GM12878 (cell line): ENCODE data around the gene RBM26. TPM values are rescaled to one million over a fixed set of nuclear protein-coding genes. Genes with fewer than 3 reads are reported as not detected.
A peak's percentile ranks its signal among the peaks of the same experiment; 100 is the strongest.

Experiments
- ATAC-seq: fragments of 200-7000 bp; cut with Tn5 transposase; 3 replicates; pipeline ENCODE4 v1.9.1; 2020; ENCODE audit warnings: mild to moderate bottlenecking, moderate library complexity
- BruUV-seq: library from RNA; stranded (reverse); fragments of 400-500 nt; replicated peaks from 2 replicates; lab custom pipeline; 2021; lab: Mats Ljungman, UMichigan
- CTCF ChIA-PET: fragments of 300-600 bp; sonication (Branson Sonifier 250); formaldehyde crosslinking; extraction: SDS; loops from one replicate; lab custom pipeline; 2021; ENCODE audit warnings: inconsistent platforms; lab: Yijun Ruan, JAX
- POLR2A ChIA-PET: fragments of 350-600 bp; formaldehyde crosslinking; extraction: SDS; loops from one replicate; lab custom pipeline; 2021; ENCODE audit warnings: inconsistent platforms; lab: Charles Lee
- RAD21 ChIA-PET: fragments of 300-600 bp; sonication (Branson Sonifier 250); formaldehyde crosslinking; loops from one replicate; lab custom pipeline; 2023; ENCODE audit warnings: antibody characterized with exemption; ENCODE audit not compliant: unreplicated experiment; lab: Charles Lee
- SMC1A ChIA-PET: fragments of 300-600 bp; sonication (Branson Sonifier 250); formaldehyde crosslinking; loops from one replicate; lab custom pipeline; 2023; ENCODE audit not compliant: unreplicated experiment, uncharacterized antibody; lab: Charles Lee
- DNase-seq: peaks from one replicate; pipeline ENCODE4 v3.0.0-alpha.2; 2011; ENCODE audit warnings: low read depth, low spot score
- FAIRE-seq: peaks from 3 replicates; lab custom pipeline; 2011; peaks lifted over from hg19 to GRCh38; lab: Jason Lieb, UNC
- H2AFZ ChIP-seq: 2 replicates; pipeline ENCODE4 v1.6.0; 2011; ENCODE audit warnings: low read depth, low read length, control low read depth; ENCODE audit not compliant: control insufficient read depth
- H3K27ac ChIP-seq: 2 replicates; pipeline ENCODE4 v1.5.1; 2011; ENCODE audit warnings: control low read depth; ENCODE audit not compliant: control insufficient read depth, insufficient read depth
- H3K27me3 ChIP-seq, 2 experiments: replicated peaks in 1 of 2; 2 replicates each; pipeline versions ENCODE4 v1.6.0 to v1.6.1; 2011; ENCODE audit warnings: low read length in 1 of 2; ENCODE audit not compliant: control insufficient read depth in 2 of 2, insufficient read depth in 2 of 2
- H3K36me3 ChIP-seq, 2 experiments: 2 replicates each; pipeline ENCODE4 v1.5.1; 2011; ENCODE audit warnings: low read length in 1 of 2; ENCODE audit not compliant: control insufficient read depth in 2 of 2, insufficient read depth in 2 of 2
- H3K4me1 ChIP-seq: 2 replicates; pipeline ENCODE4 v1.6.1; 2011; ENCODE audit warnings: mild to moderate bottlenecking, low read length, moderate library complexity, mixed read lengths; ENCODE audit not compliant: control insufficient read depth, insufficient read depth
- H3K4me2 ChIP-seq: 2 replicates; pipeline ENCODE4 v1.6.0; 2011; ENCODE audit warnings: control low read depth; ENCODE audit not compliant: control insufficient read depth, insufficient read depth
- H3K4me3 ChIP-seq: fragments of 200-600 bp; sonication (generic); 2 replicates; pipeline ENCODE4 v1.5.1; 2016
- H3K79me2 ChIP-seq: 2 replicates; pipeline ENCODE4 v1.6.0; 2011; ENCODE audit warnings: low read length; ENCODE audit not compliant: control insufficient read depth, insufficient read depth
- H3K9ac ChIP-seq: 2 replicates; pipeline ENCODE4 v1.8.0; 2011; ENCODE audit warnings: low read length, control low read depth, mixed read lengths; ENCODE audit not compliant: control insufficient read depth, insufficient read depth
- H3K9me3 ChIP-seq: replicated peaks from 3 replicates; pipeline ENCODE4 v1.5.1; 2011; ENCODE audit warnings: mild to moderate bottlenecking, low read length; ENCODE audit not compliant: control insufficient read depth, insufficient read depth
- H4K20me1 ChIP-seq: 2 replicates; pipeline ENCODE4 v1.6.0; 2011; ENCODE audit not compliant: control insufficient read depth, insufficient read depth
- CREM ChIP-seq: IDR thresholded peaks from 2 replicates; pipeline ENCODE4 v1.6.1; 2014; ENCODE audit warnings: antibody characterized with exemption, low read depth
- CUX1 ChIP-seq: IDR thresholded peaks from 2 replicates; pipeline ENCODE4 v1.6.1; 2012; ENCODE audit warnings: improper control_type of control experiment, low read depth, low read length; ENCODE audit not compliant: insufficient replicate concordance
- ELK1 ChIP-seq: IDR thresholded peaks from 2 replicates; pipeline ENCODE4 v1.6.1; 2012; ENCODE audit warnings: low read depth, low read length, improper control_type of control experiment
- HSF1 ChIP-seq: fragments of 150-350 bp; IDR thresholded peaks from 2 replicates; pipeline ENCODE4 v1.6.1; 2014; ENCODE audit warnings: mild to moderate bottlenecking, low read depth, low read length
- IRF3 ChIP-seq: fragments of 450-650 bp; IDR thresholded peaks from 2 replicates; pipeline ENCODE4 v1.6.1; 2014; ENCODE audit warnings: mild to moderate bottlenecking
- MLLT1 ChIP-seq: fragments of 450-650 bp; IDR thresholded peaks from 2 replicates; pipeline ENCODE4 v1.6.1; 2016; ENCODE audit warnings: mild to moderate bottlenecking
- MYB ChIP-seq: fragments of 150-350 bp; IDR thresholded peaks from 2 replicates; pipeline ENCODE4 v1.6.1; 2014; ENCODE audit warnings: mild to moderate bottlenecking, low read depth, low read length, borderline replicate concordance
- NKRF ChIP-seq: fragments of 450-650 bp; conservative IDR thresholded peaks from 2 replicates; pipeline ENCODE4 v1.6.1; 2017; ENCODE audit warnings: mild to moderate bottlenecking, moderate library complexity
- NR2C1 ChIP-seq: fragments of 450-650 bp; IDR thresholded peaks from 2 replicates; pipeline ENCODE4 v1.6.1; 2017; ENCODE audit warnings: antibody characterized with exemption, mild to moderate bottlenecking, moderate library complexity
- PAX8 ChIP-seq: fragments of 450-650 bp; IDR thresholded peaks from 2 replicates; pipeline ENCODE4 v1.6.1; 2017; ENCODE audit warnings: mild to moderate bottlenecking, moderate library complexity
- RCOR1 ChIP-seq: conservative IDR thresholded peaks from 2 replicates; pipeline ENCODE4 v1.6.1; 2012; ENCODE audit warnings: low read depth, low read length, improper control_type of control experiment
- WGBS: methylation state at CpG from one replicate; pipeline ENCODE4 v1.1.6; 2016; ENCODE audit warnings: low lambda C conversion rate; ENCODE audit not compliant: insufficient replicate concordance, insufficient coverage; ENCODE audit errors: missing lambda C conversion rate; 5-methylcytosine and 5-hydroxymethylcytosine counted together
- in situ Hi-C: fragments of 300-500 bp; cut with MboI; formaldehyde crosslinking; loops from 9 replicates; pipeline ENCODE4 v1.14.3; 2018; ENCODE audit warnings: mixed read lengths
- intact Hi-C: fragments of 100-400 bp; cut with micrococcal nuclease; formaldehyde crosslinking; loops from one replicate; pipeline ENCODE4 v1.14.2; 2022; ENCODE audit not compliant: unreplicated experiment
- polyA plus RNA-seq, 11 experiments: library from polyadenylated mRNA; depleted of rRNA in 4 of 11; unstranded in 6 of 11; stranded (reverse) in 5 of 11; fragments of >200 nt; fragmentation: Nextera tagmentation in 4 of 11; fragmentation: Illumina TruSeq in 1 of 11; extraction: Ambion mirVana in 4 of 11; extraction: Trizol in 1 of 11; gene quantifications; 1 replicate in 1 of 11; 2 replicates in 10 of 11; pipeline versions ENCODE4 v1.2.1 to v1.2.3, GENCODE V29; 2011 to 2016; ENCODE audit warnings: inconsistent platforms in 2 of 11, missing spikeins in 2 of 11, low read depth in 1 of 11
- total RNA-seq, 4 experiments: library from RNA; depleted of rRNA in 3 of 4; stranded (reverse); fragments of >200 nt in 3 of 4; fragmentation: Illumina TruSeq in 1 of 4; extraction: Trizol in 1 of 4; gene quantifications; 2 replicates each; pipeline versions ENCODE4 v1.2.1 to v1.2.3, GENCODE V29; 2013 to 2021

The RBM26 gene
- total and polyA plus RNA-seq, 10 of the 15 experiments (the other 5 are each of a cell fraction or from before 2014, with no cell fraction given): 17.6 to 71.3 (median 38.9) TPM

GRCh38 chr13:79282976-79283375 is 123.1 kb downstream of the RBM26 start:
- ChIA-PET SMC1A (interaction anchor here (0.7 kb wide), 1 partner anchor 128 kb away, joined by 3 read pairs; no protein-coding TSS in a partner anchor), POLR2A (no interaction called here), CTCF (no interaction called here), RAD21 (no interaction called here)
- DNase-seq (no peak), FAIRE-seq (no peak), ATAC-seq (peak; percentile 49; the same call in 2 of the 3 replicates)
- in situ Hi-C loops: no loop called here
- BruUV-seq: no TSS peak
- Histone ChIP-seq H3K4me2 (no peak overlapping the region), H2AFZ (no peak overlapping the region), H3K9ac (no peak overlapping the region), H3K79me2 (no peaks in the 10 kb centered on the region), H3K36me3 (no peaks in the 10 kb centered on the region), H3K27me3 (no peaks in the 10 kb centered on the region), H3K27ac (no peak overlapping the region), H3K4me3 (no peak overlapping the region), H4K20me1 (no peaks in the 10 kb centered on the region), H3K4me1 (no peaks in the 10 kb centered on the region), H3K9me3 (no peaks in the 10 kb centered on the region)
- 17% methylated on average over 3 of the region's 3 CpGs for WGBS
- intact Hi-C loops: no loop called here
- TF ChIP-seq PAX8: no peak
- no peak for TF ChIP-seq HSF1
- TF ChIP-seq NR2C1: no peak
- TF ChIP-seq MLLT1: no peak
- TF ChIP-seq NKRF: no peak
- no peak for TF ChIP-seq IRF3
- no peak for TF ChIP-seq MYB
- no peak for TF ChIP-seq CUX1
- no peak for TF ChIP-seq CREM
- no peak for TF ChIP-seq ELK1
- no peak for TF ChIP-seq RCOR1
